LoVo (cell line): ENCODE measurements around the gene CELSR1.
A peak's percentile ranks its signal among the peaks of the same experiment; 100 is the strongest.

ENCODE experiments used
- DNase-seq: peaks from one replicate; pipeline ENCODE4 v3.0.0-alpha.2; 2016; ENCODE audit warnings: low spot score

The CELSR1 gene

DNA sequence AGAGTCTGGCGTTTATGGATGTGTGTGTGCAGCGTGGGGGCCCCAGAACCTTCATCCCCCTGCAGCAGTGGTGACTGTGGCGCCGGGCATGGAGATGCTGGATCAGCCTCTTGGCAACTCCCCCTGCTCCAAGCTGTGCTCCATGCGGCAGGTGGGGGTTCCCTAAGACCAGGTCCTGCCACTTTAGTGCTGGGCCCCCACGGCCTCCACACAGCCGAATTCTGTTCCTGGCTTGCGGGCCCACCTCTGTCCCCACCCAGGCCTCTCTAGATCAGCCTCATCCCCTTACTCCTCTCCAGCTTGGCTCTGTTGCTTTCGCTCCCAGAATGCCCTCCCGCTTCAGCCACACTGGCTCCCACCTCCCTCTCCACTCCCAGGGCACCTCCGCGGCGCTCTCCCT is 142.3 kb downstream of the CELSR1 start:
- no peak for DNase-seq

DNA sequence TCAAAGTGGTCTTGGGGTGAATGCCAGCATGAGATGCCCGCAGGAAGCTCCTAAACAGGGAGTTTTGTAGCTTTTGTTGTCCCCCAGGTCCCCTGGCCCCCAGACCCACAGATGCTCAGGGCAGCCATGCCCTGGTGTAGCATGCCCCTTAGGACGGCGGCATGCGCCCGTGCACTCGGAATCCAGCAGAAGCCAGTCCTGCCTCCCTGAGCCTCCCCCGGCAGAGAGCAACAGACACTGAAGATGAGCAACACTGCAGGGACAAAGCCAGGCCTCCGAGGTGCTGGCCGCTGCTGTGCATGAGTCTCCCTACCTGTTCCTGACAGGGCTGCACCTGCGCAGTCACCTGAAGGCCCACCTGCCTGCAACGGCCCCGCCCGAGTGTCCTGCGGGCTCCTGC is 142.8 kb downstream of the CELSR1 start:
- DNase-seq = no peak

DNA sequence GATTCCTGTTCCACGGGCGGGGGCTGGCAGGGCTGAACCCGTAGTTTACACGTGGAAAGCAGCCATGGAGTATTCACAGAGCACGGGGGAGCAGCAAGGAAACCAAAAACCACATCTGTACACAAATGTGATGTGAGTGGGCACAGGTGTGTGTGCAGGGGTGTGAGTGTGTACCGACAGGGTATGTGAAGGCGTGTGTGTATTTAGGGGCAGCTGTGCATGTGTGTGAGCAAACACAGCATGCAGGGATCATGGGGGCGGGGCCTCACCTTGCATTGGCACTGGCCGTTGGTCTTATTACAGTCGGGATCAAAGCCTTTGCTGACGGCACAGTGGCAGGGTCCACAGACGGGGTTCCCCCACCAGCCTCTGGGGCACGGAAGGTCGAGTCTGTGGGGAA is 143.5 kb downstream of the CELSR1 start:
- DNase-seq = no peak

DNA sequence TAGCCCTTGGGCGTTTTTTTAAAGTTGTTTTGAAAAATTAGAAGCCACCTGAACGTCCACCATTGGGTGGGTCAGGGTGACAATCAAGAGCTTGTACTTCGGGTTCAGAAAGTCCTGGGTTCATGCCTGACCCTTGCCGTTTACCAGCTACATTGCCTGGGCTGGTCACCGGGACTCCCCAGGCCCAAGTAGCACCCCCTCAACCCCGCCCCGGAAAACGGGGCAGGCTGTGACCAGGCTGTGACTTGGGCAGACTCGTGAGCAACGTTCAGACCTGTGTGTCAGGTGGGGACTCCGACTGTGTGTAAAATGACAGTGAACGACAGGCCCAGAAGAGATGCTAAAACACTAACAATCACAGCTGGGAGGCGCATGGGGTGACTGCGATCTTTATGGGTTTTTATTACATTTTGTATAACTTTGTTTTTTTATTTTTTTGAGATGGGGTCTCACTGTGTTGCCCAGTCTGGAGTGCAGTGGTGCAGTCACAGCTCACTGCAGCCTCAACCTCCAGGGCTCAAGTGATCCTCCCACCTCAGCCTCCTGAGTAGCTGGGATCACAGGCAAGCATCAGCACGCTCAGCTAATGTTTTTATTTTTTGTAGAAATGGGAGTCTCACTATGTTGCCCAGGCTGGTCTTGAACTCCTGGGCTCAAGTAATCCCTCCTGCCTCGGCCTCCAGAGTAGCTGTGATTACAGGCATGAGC is 145.1 kb downstream of the CELSR1 start:
- DNase-seq = no peak

DNA sequence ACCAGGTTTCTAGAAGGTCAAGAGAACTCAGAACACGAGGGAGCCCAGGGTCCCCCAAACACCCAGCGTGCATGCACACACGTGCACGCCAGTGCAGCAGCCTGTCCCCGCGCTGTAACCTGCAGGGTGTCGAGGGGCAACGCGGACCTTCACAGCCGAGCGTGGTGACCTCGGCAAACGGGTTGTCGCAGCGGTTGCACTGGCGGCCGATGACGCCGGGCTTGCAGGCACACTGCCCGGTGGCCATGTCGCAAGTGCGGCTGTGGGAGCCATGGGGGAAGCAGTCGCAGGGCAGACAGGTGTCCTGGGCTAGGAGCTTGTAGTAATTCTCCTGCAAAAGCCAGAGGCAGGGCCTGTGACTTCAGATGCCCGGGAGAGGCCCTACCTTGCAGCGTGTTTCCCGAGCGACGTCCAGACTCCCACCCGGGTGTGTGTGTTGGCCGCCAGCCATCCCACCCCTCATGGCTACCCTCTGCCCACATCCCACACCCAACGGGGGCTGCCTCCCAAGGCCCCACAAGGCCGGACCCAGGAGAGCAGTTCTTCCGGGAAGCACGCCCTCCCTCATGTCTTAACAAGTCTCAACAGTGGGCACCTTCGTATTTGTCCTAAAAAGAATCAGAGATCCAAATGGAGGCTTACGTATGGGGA is 145.8 kb downstream of the CELSR1 start:
- no peak for DNase-seq

DNA sequence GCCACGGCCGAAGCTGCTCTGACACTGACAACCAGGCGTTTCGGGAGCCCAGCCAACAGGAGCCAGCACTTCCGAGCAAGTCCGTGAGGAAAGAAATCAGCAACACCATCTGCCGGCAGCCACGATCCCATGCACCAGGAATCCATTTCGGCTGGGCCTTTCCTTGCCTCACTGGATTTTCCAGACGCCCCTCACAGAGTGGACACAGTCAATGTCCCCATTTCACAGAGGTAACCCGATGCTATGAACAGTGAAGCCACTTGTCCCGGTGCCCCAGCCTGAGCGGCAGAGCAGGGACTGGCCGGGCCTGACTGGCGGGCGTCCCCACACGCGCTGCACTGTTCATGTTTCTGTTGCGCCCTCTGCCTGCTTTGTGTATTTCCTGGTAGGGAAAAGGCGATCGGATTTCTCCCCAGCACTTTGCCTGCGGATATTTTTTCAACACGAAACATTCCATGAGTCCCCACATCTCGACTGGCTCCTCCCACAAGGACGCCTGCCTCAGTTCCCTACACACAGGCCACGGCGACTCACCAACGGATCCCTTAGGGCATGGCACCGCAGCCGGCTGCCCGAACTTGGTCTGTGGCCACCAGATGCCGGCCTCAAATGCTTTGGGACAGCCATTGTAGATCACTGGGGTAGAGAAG is 146.6 kb downstream of the CELSR1 start:
- no peak for DNase-seq

DNA sequence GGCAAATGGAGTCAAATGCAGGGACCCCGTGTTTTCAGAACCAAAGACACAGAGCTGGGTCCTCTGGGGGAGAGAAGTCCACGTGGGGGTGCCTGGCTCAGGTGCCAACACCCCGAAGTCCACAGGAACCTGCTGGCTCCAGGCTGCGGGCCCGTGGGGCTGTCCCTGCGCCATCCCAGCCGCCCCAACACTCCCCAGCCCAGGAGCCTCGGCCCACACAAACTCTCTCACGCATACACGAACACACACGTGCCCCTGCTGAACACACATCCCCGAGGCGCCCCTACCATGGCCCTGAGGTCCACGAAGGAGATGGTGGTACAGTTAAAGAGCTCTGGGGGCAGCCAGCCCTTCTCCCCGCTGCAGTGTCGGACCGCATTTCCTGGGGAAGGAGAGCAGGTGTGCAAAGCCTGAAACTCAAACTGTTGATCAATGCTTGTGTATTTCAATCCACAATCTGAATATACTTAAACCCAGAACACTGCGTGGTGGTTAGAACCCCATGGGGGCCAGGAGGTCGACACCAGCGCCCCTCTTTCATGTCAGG is 147.2 kb downstream of the CELSR1 start:
- DNase-seq = no peak

DNA sequence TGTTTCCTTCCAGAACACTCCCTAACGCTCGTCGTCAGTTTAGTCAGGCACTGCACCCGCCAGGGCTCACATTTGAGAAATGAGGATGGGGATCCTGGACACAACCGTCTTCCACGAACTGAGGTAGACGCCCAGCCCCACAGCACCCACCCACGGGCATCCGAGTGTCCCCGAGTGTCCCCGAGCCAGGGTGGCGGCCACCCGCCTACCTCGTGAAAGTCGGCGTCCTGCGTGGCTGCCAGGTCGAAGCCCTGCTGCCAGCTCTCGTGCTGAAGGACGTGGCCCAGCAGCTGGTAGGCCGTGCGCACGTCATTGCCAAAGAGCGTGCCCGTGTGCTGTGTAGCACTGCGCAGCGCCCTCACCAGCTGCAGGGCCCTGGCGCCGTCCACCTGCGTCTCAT is 148.3 kb downstream of the CELSR1 start:
- no peak for DNase-seq

DNA sequence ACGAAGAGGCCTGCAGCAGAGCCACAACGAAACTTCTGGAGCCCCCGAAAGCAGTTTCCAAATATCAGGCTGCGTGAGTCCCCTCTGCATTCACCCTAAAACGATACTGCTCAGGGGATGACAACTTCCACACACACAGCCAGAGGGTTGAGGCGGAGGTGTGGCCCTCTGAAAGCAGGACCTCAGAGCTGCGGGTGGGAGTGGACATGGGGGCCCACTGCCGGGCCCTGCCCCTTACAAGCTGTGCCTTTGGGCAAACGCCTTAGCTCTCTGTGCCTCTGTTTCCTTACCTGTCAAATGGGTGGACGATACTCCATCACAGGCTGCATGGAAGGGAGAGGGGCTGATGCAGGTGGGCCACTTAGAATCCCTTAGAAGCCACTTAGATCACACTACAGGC is 148.8 kb downstream of the CELSR1 start:
- DNase-seq = no peak

DNA sequence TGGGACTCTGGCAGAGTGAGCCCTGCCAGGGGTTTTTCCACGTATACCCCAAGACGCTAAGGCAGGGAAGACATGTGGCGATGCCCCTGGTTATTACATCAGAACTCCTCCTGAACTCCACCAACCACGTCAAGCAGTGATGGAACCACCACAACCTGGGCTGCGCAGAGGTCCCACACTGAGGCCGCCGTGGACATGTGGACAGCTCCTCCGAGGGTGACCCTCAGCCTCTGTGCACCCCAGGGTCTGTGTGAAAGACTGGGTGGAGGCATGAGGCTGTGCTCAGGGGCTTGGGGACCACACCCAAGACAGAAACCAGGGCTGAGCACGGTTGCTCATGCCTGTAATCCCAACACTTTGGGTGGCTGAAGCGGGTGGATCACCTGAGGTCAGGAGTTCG is 149.7 kb downstream of the CELSR1 start:
- no peak for DNase-seq

DNA sequence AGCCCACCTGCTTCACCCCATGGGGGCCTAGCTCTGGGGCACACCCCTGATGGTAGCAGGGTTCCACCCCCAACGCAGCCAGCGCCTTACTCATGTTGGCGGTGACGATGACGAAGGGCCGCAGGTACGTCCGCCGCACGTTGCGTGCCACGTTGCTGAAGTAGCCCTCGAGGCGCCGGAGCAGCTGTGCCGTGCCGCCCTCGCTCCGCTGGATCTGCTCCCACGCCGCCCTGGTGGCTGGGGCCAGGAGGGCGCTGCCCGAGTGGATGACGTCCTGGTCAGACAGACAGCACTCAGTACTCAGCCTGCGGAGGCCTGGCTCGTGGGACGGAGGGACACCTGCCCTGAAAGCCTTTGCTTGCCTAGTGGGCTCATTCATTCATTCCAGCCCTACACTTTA is 151.1 kb downstream of the CELSR1 start:
- no peak for DNase-seq

DNA sequence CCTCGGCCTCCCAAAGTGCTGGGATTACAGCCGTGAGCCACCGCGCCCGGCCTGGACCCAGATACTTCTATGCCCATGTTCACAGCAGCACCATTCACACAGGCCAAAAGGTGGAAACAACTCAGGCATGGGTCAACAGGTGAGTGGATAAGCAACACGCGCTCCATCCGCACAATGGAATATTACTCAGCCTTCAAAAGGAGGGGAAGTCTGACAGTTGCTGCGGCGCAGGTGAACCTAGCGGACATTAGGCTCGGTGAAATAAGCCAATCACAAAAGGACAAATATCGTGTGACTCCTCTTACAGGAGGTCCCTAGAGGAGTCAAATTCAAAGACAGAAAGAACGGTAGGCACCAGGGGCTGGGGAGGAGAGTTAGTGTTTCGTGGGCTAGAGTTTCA is 154.9 kb downstream of the CELSR1 start:
- no peak for DNase-seq

DNA sequence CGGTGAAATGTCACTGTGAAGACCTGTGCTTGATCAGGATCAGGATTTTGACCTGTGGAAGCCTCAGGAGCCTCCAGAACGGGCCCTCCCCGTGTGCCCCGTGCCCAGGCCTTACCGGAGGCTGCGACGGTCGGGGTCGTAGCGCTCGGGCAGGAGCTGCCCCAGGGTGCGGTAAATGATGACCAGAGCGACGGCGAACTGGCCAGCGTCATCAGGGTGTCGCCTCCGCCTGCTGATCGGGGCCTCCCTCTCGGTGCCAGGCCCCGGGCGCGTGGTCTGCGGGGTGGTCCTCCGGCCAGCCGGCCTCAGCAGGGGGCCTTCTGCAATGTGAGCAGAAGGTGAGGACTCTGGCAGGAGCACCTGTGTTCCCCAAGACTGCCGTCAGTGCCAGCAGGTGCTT is 155.7 kb downstream of the CELSR1 start:
- DNase-seq = no peak

DNA sequence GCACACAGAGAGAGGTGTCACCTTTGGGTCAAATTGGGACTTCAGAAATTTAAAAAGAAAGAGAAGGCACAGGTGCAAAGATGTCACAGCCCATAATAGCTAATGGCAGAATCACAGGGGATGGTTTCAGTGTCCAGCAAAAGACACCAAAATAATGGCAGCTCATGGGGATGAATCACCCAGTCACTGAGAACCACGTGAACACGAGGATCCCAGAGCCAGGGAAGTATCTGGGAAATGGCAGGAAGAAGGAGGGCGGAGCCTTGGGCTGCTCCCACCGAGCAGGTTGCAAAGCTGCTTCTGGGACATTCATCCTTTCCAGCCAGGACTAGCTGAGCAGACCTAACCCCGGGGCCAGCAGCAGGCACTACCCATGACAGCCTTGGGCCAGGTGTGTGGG is 156.3 kb downstream of the CELSR1 start:
- no peak for DNase-seq

DNA sequence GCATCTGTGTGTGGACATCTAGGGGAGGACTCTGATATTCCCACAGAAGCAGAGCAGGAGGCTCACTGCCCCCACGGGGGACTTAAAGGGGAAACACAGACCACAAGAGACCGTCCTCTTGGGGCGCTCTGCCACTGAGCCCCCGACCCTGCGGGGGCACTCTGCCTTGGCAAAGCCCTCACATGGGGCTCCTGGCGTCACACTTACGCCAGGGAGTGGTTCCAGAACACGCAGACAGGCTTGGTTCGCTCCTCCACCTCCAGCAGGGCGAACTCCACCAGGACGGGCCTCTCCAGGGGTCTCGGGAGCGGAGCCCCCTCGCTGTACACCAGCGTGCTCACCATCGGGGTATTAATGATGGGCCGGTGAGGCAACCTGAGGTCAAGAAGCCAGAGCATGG is 156.8 kb downstream of the CELSR1 start:
- no peak for DNase-seq

DNA sequence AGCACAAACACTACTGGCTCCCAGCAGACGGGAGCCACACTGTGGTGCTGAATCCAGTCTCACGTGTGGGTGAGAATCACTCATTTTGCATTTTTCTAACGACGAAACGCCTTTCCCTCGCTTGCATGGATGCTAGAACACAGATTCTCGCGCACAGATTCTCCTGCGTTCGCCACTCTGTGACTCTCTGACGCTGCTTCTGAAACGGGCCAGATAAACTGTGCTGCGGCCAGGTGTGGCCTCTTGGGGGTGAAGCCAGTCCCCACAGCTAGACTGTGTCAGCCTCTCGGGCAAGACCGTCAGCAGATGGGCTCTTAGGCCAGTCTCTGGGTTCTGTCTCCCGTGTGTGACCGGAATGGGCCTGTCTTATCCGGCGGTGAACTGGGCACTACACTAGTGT is 157.4 kb downstream of the CELSR1 start:
- DNase-seq = no peak

DNA sequence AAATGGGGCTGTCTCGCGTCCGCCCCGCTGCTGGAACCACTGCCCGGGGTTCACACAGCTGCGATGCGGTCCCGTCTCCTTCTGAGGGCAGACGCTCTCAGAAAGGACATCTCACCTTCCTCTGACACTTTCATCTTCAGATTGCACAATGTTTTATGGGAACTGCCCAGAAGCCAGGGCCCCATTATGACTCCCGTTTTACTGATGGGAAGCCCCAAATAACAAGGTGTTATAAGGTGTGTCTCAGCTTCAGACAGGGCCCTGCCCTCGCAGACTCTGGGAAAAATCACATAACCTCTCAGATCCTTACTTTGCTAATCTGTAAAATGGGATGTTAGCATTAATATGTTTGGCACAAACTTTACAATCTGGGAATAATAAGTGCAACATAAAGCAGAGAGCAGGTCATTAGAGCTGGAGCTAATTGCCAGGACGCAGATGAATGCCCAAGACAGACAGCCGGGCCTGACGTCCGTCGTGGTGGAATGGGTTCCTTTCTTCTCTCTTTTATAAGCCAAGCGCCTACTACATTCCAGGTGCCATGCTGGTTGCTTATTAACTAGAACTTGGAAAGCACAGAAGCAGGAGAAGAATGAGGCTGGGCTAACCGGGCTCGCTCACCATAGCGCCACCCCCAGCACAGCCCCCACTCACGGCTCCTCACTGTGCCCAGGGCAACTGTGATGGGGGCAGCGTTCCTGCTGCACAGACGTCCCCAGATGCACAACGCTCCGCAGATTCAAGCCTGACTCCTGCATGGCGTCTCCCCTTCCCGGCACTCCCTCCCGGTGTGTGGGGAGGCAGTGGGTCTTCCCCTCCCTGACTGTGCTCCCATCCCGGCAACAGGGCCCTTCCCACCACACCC is 158.1 kb downstream of the CELSR1 start:
- DNase-seq = peak; percentile 6

DNA sequence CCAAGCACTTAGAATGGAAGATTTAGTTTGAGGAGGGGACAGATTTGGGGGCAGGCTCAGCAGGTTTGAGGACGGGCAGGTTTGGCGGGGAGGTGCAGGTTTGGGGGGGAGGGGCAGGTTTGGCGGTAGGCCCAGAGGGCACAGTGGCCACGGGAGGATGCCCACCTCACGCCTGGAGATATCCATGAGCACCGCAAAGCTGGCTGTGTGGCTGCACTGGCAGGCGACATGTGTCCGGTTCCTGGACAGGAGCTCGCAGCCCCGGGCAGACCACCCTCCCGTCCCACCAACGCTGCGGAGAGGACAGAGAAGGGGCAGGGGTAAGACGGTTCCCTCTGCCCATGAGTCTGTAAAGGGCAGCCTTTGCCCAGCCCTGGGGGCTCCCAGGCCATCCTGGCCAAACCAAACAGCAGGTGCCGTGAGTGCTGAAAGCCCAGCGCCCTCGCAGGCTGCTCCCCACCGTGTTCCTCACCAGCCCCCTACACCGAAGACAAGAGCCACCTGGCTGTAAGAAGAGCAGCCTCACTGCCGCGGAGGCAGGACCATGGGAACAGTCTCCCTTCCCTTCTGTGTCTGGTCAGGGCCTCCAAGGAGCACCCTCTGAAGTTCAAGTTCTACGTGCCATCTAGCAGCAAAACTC is 158.9 kb downstream of the CELSR1 start:
- no peak for DNase-seq

DNA sequence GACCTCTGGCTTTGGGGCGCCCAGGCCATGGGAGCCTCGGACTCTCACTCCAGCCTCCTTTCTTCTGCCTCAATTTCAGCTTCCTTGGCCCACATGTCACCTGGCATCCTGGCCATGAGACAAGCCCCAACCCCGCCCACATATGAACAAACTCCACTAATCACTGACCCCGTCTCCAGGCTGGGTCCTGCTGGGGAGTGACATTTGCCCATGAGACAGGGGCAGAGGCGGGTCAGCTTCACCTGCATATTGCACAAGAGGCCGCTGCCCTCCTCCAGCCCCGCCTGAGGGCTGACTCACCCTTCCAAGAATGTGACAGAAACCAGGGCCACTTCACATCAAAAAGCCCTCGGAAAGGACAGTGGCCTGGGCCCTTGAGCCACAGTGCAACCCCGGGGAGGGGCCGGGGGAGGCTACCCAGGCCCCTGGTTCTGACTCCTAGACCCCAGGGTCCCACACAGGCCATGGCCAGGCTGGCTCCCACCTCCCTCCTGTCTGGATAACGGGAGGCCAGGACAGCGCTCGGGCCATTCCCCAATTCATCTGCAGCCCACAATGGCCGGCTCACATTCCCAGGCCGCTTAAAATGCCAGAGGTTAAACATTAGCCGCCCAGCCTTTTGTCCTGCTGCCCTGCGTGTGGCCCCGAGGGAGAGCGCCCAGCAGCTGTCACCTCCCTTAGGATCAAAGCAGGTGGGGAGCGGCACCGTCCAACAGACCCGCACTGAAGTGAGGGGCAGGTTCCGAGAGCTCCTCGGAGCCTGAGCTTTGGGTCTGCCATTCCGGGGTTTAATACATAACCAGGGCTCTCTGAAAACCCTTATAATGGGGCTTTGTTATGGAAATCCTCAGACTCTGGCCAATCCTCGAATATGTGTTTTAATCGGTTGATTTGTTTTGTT is 159.6 kb downstream of the CELSR1 start:
- DNase-seq = peak; percentile 76

DNA sequence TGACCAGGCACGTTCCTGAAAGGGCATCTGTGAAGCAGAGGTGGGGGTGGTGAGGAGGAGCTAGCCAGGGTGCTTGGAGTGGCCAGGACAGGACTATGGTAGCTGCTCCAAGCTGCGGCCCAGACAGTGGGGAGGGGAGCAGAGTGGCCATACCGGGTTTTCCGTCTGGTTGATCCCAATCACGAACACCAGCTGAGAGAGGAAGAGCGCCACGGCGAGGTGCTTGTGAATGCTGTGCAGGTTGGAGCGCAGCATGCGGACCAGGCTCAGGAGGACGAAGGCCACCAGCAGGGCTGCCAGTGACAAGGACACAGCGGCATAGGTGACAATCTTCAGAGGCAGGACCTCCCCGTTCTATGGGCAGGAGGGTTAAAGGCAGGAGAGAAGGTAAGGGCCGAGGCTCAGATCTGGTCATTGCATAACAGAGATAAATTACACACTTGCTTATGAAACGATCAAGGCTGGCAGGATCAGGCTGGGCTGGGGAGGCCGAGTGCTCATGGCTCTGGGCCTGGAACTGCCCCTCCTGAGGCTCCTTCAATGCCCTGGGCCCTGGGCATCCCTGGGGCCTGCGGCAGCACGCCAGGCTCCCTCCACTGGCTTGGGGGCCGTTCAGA is 160.4 kb downstream of the CELSR1 start:
- no peak for DNase-seq
